T-helper 22 cell (primary cell): ENCODE measurements around the gene MLX.

Experiments used
- DNase-seq: peaks from one replicate; pipeline ENCODE4 v3.0.0-alpha.2; 2020; ENCODE audit warnings: low read depth

The MLX gene

GRCh38 chr17:42566883-42567573, at the start of gene MLX:
MLX (plus strand) TSS chr17:42567100; CDS start chr17:42567125, 25 bp downstream.
- peak; percentile 85 for DNase-seq

- peak; percentile 37 for DNase-seq
Observed at GRCh38 chr17:42517516-42517915, 49.4 kb upstream of the MLX start.

GRCh38 chr17:42518046-42518754, 48.7 kb upstream of the MLX start:
- DNase-seq = no peak

GRCh38 chr17:42518755-42519545, 48.0 kb upstream of the MLX start:
- DNase-seq = no peak

- DNase-seq = no peak
Observed at GRCh38 chr17:42519546-42520491, 47.1 kb upstream of the MLX start.

- no peak for DNase-seq
Observed at GRCh38 chr17:42520540-42520951, 46.4 kb upstream of the MLX start.

GRCh38 chr17:42521036-42521435, 45.9 kb upstream of the MLX start:
- no peak for DNase-seq

- DNase-seq = no peak
Observed at GRCh38 chr17:42521666-42522262, 45.1 kb upstream of the MLX start.

GRCh38 chr17:42522263-42522790, 44.6 kb upstream of the MLX start:
- DNase-seq = no peak

GRCh38 chr17:42522798-42523278, 44.1 kb upstream of the MLX start:
- DNase-seq = no peak

GRCh38 chr17:42525221-42525620, 41.7 kb upstream of the MLX start:
- DNase-seq = no peak

GRCh38 chr17:42526031-42526444, 40.9 kb upstream of the MLX start:
- no peak for DNase-seq

GRCh38 chr17:42527932-42528331, 39.0 kb upstream of the MLX start:
- DNase-seq = no peak

- no peak for DNase-seq
Observed at GRCh38 chr17:42529061-42529460, 37.8 kb upstream of the MLX start.

GRCh38 chr17:42530952-42531454, 35.9 kb upstream of the MLX start:
- no peak for DNase-seq

GRCh38 chr17:42531455-42532354, 35.2 kb upstream of the MLX start:
- DNase-seq = peak; percentile 31

- DNase-seq = no peak
Observed at GRCh38 chr17:42535155-42536047, 31.5 kb upstream of the MLX start.

- peak; percentile 61 for DNase-seq
Observed at GRCh38 chr17:42536048-42536371, 30.9 kb upstream of the MLX start, which contains the start of gene NAGLU. NAGLU (plus strand) TSS chr17:42536241; CDS start chr17:42536273, 32 bp downstream.
